HG02571 (cell line): ENCODE results near the gene PPP1R12B.
A peak's percentile ranks its signal among the peaks of the same experiment; 100 is the strongest.

Experiments
- ATAC-seq: cut with Tn5 transposase; IDR thresholded peaks from one replicate; pipeline ENCODE4 v1.9.1; 2021; ENCODE audit warnings: mild to moderate bottlenecking, moderate library complexity; ENCODE audit not compliant: unreplicated experiment

Gene PPP1R12B, protein sequence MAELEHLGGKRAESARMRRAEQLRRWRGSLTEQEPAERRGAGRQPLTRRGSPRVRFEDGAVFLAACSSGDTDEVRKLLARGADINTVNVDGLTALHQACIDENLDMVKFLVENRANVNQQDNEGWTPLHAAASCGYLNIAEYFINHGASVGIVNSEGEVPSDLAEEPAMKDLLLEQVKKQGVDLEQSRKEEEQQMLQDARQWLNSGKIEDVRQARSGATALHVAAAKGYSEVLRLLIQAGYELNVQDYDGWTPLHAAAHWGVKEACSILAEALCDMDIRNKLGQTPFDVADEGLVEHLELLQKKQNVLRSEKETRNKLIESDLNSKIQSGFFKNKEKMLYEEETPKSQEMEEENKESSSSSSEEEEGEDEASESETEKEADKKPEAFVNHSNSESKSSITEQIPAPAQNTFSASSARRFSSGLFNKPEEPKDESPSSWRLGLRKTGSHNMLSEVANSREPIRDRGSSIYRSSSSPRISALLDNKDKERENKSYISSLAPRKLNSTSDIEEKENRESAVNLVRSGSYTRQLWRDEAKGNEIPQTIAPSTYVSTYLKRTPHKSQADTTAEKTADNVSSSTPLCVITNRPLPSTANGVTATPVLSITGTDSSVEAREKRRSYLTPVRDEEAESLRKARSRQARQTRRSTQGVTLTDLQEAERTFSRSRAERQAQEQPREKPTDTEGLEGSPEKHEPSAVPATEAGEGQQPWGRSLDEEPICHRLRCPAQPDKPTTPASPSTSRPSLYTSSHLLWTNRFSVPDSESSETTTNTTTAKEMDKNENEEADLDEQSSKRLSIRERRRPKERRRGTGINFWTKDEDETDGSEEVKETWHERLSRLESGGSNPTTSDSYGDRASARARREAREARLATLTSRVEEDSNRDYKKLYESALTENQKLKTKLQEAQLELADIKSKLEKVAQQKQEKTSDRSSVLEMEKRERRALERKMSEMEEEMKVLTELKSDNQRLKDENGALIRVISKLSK

DNA sequence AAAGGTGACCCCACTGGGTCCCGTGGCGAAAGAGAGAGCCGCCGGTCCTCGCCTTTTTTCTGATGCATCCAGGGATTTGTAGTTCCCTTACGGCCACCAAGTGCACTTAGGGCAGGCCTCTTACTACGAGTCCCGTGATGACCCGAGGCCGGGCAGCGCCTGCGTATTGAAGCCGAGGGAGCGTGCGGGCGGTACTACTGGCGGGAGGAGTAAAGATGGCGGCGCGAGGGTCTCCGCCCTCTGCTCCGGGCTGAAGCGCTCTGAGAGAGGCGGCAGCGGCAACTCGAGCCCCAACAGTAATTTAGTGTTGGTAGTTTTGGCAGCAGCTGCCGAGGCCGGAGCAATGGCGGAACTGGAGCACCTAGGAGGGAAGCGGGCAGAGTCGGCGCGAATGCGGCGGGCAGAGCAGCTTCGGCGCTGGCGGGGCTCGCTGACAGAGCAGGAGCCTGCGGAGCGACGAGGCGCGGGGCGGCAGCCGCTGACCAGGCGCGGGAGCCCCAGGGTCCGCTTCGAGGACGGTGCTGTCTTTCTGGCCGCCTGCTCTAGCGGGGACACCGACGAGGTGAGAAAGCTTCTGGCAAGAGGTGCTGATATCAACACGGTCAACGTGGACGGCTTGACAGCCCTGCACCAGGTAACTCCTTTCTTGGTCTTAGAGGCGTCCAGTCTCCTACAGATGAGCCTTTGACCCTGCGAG is at the start of gene PPP1R12B:
Gene PPP1R12B (plus strand): TSS at position 191 of the 697 bp plus-strand sequence. CDS start 153 bp downstream, at position 344.
- peak; percentile 98 for ATAC-seq

DNA sequence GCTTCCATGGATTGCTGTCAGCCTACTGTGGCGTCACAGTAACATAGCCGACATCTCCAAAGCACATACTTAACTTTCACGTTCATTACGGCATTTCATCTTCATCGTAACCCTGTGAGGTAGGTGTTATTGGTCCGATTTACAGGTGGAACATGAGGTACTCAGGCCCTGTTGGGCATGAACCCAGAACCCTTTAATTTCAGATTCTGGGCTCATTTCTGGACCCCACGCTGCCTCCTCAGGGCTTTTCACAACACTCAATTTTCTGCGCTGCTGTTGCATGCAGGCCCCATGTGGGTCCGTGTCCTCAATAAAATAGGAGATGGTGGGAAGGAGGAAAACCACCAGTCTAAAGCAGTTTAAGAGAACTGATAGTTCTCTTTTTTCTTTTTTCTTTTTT is 46.3 kb upstream of the PPP1R12B start:
- ATAC-seq = no peak

DNA sequence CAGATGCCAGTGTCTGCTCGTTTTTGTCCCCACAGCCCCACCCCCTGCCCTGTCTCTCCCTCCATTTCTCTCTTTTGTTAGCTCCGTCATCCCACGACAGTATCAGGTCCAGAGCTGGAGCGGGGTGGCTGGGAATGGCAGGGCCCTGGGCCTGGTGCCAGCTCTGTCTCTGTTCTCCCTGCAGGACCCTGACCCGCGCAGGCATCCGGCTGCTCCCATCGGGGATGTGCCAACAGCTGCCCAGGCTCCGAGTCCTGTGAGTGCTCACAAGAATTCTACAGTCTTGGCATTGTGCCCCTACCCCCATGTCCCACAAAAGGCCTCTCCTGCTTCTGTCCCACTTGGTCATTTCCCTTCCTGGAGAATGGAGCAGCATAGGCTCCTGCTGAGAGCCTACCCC is 44.1 kb upstream of the PPP1R12B start:
- ATAC-seq = no peak

DNA sequence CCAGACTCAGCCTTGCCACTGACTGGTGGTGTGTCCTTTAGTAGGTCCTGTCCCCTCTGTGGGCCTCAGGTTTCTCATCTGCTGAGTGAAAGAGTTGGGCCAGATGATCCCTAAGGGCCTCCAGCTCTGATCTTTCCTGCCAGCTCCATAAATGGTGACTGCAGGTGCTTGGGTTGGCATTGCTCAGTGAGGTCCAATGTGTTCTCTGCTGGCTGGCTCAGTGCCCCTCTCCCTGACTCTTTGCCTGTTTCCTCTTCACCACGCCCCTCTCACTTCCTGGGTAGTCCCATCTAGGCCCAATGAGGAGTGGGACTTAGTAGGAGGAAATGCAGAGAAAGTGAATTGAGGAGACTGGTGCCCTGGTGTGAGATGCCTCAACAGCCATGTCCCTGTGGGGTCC is 43.3 kb upstream of the PPP1R12B start:
- ATAC-seq = no peak

DNA sequence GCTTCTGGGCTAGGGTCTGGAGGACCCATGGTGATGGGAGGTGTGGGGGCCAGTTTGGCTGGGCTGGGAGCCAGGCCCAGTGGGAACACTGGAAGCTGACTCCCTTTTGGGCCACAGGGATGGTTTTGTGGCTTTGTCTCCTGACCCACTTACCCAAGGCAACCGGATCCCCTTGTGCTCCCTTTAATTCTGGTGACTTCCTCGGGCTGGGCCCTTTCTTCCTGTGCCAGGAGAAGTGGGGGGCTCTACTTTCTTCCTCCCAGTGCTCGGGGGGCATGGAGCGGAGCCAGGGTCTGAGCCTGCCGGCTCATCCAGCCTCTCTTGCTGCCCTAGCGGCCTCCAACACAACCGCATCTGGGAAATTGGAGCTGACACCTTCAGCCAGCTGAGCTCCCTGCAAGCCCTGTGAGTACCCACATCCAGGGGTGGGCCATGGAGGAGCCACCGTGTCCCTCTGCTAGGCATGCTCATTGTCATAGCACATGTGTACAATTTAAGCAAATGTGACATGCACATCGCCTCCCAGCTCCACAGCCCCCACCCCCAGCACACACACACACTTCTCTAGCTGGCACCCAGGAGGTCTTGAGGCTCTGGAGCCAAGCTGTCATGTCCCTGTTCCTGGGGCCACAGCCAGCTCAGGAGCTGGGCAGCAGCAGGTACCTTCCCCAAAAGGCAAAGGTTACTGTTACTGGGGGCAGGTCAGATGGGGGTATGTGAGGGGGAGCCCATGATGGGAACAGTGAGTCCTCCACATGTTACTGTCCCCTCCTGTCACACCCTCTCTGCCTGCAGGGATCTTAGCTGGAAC is 41.8 kb upstream of the PPP1R12B start:
- ATAC-seq = no peak

DNA sequence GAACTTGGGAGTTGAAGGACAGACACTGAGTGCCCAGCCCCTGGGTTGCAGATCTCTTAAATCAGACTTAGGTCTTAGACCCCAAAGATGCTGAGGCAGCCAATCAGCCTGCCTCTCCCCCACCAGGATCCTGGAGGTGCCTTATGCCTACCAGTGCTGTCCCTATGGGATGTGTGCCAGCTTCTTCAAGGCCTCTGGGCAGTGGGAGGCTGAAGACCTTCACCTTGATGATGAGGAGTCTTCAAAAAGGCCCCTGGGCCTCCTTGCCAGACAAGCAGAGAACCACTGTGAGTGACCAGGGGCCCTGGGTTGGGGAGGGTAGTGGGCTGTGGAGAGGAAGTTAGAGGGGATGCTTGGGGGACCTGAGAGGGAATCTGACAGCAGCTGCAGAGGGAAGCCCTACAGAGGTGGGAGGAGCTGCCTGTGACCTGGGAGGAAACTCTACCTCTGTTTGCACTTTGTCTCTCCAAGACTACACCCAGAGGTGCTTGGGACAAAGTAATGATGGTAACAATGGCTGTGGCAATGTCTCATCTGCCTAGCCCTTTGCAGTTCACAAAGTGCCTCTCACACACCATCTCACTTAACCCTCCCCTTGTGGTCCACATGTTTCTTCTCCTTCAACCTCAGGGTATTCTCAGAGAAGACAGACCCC is 38.3 kb upstream of the PPP1R12B start:
- no peak for ATAC-seq

DNA sequence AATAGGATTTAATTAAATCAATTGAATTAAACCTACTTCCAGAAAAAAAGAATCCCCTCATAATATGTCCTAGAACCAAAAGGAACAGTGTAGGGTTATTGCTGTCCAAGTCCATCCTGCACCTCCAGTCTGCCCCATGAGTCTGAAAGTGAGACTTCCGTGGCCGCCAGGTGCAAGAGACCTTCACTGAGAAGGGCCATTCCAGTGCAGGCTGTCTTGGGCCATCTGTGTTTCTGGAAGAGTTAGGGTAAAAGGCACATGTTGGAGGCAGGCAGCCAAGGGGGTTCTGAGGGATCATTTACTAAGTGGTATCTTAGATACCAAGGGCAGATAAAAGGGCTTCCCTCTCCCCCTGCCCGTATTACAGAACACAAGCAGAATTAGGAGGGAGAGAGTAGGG is 37.8 kb upstream of the PPP1R12B start:
- ATAC-seq = no peak

DNA sequence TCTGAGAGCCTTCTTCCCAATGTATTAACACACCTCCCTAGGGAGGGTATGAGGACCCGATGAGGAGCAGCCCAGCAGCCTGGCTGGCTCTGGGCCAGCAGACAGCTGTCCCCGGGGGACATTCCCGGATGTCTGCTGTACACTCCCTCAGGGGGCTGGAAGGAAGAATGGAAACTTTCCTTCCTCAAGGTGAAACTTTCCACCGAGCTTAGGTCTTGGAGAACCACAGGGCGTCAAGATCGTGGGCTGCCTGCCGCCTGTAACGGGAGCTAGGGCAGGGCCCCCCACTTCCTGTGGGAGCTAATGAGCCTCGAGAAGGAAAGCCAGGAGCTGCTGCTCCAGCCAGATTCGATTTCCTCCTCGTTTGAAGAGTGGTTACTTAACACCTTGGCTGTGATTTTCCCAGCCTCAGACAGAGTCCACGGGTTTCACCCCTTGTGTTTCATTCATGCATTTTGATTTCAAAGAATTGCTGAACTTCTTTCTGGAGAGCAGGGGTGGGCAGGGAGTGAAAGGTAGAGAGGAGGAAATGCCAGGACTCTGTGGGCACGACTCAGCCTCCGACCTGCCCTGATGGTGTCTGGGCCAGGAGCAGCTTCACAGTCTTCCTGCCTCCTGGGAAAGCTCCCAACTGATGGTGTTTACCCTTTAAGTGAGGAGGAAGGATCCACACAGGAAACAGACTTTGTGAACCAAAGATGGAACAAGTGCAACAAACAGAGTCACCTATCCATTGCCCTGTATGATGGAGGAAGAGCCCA is 36.4 kb upstream of the PPP1R12B start:
- ATAC-seq = no peak

DNA sequence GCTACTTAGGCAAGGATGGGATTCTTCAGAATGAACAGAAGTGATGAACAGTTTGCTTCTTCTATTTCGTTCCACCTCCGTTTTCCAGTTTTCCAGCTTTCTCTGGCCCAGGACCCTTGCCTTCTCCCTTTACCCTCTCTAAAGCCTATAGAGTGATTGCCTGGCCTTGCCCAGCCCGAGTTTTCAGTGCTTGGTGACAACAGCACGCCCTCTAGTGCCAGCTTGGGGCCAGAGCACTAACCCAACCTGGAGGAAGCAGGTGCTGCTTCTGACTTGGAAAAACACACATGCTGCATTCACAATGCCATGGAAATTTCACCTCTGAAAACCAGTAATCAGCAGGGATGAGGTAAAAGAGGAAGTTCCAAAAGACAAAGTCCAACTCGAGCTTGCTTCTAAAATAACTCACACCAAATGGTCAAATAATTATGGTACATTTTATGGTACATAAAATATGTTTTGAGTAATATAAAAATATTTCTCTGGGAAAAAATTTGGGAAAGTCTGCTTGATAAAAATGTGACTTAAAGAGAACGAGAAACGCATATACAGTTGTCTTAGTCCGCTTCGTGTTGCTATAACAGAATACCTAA is 32.8 kb upstream of the PPP1R12B start:
- no peak for ATAC-seq

DNA sequence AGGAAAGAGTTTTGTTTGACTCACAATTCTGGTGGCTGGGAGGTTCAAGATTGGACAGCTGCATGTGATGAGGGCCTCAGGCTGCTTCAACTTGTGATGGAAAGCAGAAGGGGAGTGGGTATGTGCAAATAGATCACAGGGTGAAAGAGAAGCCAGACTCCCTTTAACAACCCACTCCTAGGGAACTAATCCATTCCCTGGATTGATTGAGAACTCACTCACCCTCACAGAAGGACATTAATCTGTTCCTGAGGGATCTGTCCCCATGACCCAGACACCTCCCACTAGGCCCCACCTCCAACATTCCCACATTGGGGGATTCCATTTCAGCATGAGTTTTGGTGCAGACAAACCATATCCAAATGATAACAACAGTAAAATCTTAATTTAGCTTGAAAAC is 32.3 kb upstream of the PPP1R12B start:
- ATAC-seq = no peak

DNA sequence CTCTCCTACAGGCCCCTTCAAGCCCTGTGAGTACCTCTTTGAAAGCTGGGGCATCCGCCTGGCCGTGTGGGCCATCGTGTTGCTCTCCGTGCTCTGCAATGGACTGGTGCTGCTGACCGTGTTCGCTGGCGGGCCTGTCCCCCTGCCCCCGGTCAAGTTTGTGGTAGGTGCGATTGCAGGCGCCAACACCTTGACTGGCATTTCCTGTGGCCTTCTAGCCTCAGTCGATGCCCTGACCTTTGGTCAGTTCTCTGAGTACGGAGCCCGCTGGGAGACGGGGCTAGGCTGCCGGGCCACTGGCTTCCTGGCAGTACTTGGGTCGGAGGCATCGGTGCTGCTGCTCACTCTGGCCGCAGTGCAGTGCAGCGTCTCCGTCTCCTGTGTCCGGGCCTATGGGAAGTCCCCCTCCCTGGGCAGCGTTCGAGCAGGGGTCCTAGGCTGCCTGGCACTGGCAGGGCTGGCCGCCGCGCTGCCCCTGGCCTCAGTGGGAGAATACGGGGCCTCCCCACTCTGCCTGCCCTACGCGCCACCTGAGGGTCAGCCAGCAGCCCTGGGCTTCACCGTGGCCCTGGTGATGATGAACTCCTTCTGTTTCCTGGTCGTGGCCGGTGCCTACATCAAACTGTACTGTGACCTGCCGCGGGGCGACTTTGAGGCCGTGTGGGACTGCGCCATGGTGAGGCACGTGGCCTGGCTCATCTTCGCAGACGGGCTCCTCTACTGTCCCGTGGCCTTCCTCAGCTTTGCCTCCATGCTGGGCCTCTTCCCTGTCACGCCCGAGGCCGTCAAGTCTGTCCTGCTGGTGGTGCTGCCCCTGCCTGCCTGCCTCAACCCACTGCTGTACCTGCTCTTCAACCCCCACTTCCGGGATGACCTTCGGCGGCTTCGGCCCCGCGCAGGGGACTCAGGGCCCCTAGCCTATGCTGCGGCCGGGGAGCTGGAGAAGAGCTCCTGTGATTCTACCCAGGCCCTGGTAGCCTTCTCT is 30.3 kb upstream of the PPP1R12B start:
- no peak for ATAC-seq

DNA sequence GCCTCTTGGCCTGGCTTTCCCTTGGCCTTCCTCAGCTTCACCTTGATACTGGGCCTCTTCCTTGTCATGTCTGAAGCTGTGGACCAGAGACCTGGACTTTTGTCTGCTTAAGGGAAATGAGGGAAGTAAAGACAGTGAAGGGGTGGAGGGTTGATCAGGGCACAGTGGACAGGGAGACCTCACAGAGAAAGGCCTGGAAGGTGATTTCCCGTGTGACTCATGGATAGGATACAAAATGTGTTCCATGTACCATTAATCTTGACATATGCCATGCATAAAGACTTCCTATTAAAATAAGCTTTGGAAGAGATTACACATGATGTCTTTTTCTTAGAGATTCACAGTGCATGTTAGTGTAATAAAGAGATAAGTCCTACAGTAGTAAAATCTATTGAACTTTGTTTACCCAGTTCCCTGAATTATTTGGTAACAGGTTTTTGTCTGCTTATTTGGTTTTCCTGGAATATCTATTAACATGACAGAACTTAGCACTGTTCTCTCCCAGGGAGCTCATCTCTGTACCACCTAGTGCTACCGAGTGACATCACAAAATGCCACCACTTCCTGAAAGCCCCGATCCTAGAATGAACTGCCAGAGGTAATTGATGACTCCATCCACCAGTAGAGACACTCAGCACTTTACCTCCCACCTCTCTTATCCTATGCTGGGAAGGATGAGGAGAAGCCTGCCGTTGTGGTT is 29.0 kb upstream of the PPP1R12B start:
- ATAC-seq = no peak

DNA sequence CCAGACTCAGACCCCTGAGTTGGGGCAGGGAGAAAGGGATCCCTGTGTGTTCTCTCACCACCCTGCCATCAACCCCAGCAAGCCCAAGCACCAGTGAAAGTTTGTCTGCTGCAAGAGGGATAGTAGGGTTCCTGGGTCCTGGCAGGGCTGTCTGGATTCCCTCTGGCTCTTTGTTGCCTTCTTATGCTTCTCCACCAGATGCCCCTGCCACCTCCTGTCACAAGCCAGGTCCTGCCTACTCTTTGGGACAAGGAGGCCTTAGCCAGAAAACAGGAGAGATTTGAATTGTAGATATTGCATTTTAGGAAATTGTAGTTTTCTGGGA is 28.5 kb upstream of the PPP1R12B start:
- ATAC-seq = no peak

DNA sequence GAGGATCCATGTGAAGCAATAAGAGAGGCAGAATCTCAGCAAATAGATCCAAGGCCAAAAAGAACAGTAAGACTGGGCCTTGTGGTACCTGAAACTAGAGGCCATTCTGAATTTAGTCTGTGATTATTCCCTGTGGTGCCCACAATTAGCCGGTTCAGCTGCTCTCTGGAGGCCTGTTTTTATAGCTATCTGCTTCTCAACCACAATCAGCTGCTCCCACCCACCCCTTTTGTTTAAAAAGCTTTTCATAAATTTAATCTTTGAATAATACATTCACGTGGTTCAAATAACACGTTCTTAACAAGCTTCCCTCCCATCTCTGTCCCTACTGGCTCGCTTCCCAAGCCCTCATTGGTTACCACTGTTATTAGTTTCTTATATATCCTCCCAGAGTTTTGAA is 24.8 kb upstream of the PPP1R12B start:
- ATAC-seq = no peak

DNA sequence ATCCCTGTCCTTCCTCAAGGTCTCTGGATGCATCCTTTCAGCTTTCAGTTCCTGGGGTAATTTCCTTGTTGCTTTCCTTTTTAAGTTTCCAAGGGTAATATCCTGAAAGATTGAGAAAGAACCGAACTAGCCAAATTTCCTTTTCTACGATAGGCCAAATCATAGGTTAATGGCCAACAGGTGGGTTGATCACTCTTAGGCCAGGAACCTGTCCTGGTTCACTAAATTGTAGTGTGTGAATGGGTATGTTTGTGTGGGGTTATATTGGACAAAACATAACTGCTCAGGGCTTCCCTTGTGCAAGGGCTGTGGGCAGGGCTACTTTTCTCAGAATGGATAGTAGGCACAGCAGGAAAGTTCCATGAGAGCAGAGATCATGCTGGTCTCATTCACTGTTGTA is 23.9 kb upstream of the PPP1R12B start:
- ATAC-seq = no peak

DNA sequence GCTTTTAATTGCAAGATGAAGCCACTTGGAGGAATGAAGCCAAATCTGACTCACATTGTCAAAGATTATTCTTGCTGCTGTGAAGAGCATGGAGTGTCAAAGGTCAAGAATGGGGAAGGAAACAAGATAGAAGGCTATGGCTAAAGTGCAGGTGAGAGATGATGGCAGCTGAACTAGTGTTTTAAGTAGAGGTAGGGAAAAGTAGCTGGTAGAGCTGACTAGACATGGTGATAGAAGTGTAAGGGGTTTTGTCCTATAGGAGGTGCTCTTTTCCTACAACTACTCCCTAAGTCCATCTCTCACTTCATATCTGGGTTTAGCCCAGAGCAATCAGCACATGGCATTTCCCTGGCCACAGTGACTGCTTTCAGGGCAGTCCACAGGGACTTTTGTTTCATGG is 18.6 kb upstream of the PPP1R12B start:
- ATAC-seq = no peak

DNA sequence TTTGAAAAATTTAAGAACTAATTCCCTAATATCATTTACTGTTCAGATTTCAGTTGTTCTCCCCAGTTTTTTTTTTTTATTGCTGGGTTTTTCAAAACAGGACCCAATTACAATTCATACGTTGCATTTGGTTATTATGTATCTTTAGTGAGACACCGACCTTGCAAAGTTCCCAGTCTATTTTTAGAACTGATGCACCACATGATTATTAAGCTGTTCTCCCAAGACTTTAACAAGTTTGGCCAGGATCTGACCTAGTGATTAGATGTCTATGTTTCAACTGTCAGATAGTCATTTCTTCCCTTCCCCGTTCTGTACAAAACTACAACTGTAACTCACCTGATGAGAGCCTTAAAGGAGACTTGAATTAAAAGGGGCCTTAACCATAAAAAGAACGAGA is 14.6 kb upstream of the PPP1R12B start:
- no peak for ATAC-seq
